ENCODE data around the gene TRA2B.
"Not testable (repeated sequence)": the region's sequence is repeated elsewhere in the genome, so short reads cannot be mapped to it uniquely, and the experiment has no call there.

The TRA2B gene

GRCh38 chr3:185928496-185928895 lies 9.3 kb downstream of the TRA2B start:
- DNase-seq (ENCODE audit: low read depth in 3 of 3): no peak

- no peak for DNase-seq (ENCODE audit: low read depth in 3 of 3)
Observed at GRCh38 chr3:185927501-185928200, 10.2 kb downstream of the TRA2B start.

- DNase-seq (ENCODE audit: low read depth in 3 of 3): no peak
Observed at GRCh38 chr3:185926445-185926844, 11.4 kb downstream of the TRA2B start.

- DNase-seq (ENCODE audit: low read depth in 3 of 3): no peak
Observed at GRCh38 chr3:185925353-185925752, 12.5 kb downstream of the TRA2B start.

- no peak for DNase-seq (ENCODE audit: low read depth in 3 of 3)
Observed at GRCh38 chr3:185924375-185924774, 13.4 kb downstream of the TRA2B start.

- DNase-seq (ENCODE audit: low read depth in 3 of 3): no peak
Observed at GRCh38 chr3:185920184-185920583, 17.6 kb downstream of the TRA2B start.

- no peak for DNase-seq (ENCODE audit: low read depth in 3 of 3)
Observed at GRCh38 chr3:185916042-185916833, 21.6 kb downstream of the TRA2B start.

- no peak for DNase-seq (ENCODE audit: low read depth in 3 of 3)
Observed at GRCh38 chr3:185915642-185916041, 22.2 kb downstream of the TRA2B start.

GRCh38 chr3:185914911-185915629 lies 22.7 kb downstream of the TRA2B start:
- no peak for DNase-seq (ENCODE audit: low read depth in 3 of 3)

GRCh38 chr3:185912929-185913901 lies 24.6 kb downstream of the TRA2B start:
- DNase-seq (ENCODE audit: low read depth in 3 of 3): no peak

- DNase-seq (ENCODE audit: low read depth in 3 of 3): no peak
Observed at GRCh38 chr3:185912512-185912911, 25.3 kb downstream of the TRA2B start.

GRCh38 chr3:185911076-185911448 lies 26.8 kb downstream of the TRA2B start:
- not testable (repeated sequence) for DNase-seq (ENCODE audit: low read depth in 3 of 3)

GRCh38 chr3:185910322-185911075 lies 27.3 kb downstream of the TRA2B start:
- DNase-seq (ENCODE audit: low read depth in 3 of 3): not testable (repeated sequence)

- not testable (repeated sequence) for DNase-seq (ENCODE audit: low read depth in 3 of 3)
Observed at GRCh38 chr3:185909913-185910312, 27.9 kb downstream of the TRA2B start.

- no peak for DNase-seq (ENCODE audit: low read depth in 3 of 3)
Observed at GRCh38 chr3:185900228-185900627, 37.6 kb downstream of the TRA2B start.

GRCh38 chr3:185896636-185897035 lies 41.2 kb downstream of the TRA2B start:
- no peak for DNase-seq (ENCODE audit: low read depth in 3 of 3)

GRCh38 chr3:185887066-185887465 lies 50.7 kb downstream of the TRA2B start:
- no peak for DNase-seq (ENCODE audit: low read depth in 3 of 3)

GRCh38 chr3:185884641-185885040 lies 53.2 kb downstream of the TRA2B start:
- no peak for DNase-seq (ENCODE audit: low read depth in 3 of 3)

GRCh38 chr3:185881926-185882325 lies 55.9 kb downstream of the TRA2B start:
- no peak for DNase-seq (ENCODE audit: low read depth in 3 of 3)

GRCh38 chr3:185880600-185880999 lies 57.2 kb downstream of the TRA2B start:
- no peak for DNase-seq (ENCODE audit: low read depth in 3 of 3)

GRCh38 chr3:185878920-185879319 lies 58.9 kb downstream of the TRA2B start:
- no peak for DNase-seq (ENCODE audit: low read depth in 3 of 3)

Data from stimulated activated CD4-positive, alpha-beta T cell treated with anti-CD3 and anti-CD28 coated beads, TNF-alpha, amount 100 ng/mL, for 4 hours (primary cell).